NCI-H2081 (cell line): Measurements from ENCODE around the gene CERK.

Source experiments
- DNase-seq, 2 experiments: peaks; one replicate each; lab custom pipeline; 2025; lab: John Stamatoyannopoulos, UW

Gene CERK

DNA sequence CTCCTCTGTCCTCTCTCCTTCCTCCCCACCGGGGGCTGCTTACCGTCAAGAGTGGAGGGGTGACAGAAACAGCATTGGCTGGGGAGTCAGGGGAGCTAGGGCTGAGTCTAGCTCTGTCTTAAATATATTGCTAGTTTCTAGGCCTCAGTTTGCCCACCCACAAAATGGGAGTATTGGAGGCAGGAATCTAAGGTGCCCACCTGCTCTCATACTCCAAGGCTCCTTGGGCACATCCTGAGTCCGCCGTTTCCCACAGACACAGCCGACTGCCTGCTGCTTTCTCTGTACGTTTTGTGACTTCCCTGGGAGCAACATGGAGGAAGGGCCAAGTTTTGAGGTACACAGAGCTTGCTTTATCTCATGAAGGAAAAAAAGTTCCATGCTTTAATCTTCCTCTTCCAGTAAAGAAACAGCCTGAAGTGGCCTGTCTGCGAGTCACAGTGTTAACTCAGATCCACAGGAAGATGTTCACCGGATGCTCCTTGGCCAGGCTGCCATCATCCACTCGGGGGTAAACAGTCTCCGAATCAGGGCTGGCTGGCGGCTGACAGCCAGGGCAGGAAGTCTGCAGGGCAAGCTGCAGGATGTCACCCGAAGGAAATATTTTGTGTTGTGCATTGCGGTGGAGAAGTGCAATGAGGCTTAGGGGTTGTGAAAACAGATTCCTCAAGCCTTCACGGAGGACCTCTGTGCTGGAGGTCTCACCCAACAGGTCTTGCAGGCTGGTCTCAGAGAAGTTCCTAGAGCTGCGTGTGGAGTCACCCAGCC lies 11.0 kb upstream of the CERK start:
- DNase-seq: no peak

DNA sequence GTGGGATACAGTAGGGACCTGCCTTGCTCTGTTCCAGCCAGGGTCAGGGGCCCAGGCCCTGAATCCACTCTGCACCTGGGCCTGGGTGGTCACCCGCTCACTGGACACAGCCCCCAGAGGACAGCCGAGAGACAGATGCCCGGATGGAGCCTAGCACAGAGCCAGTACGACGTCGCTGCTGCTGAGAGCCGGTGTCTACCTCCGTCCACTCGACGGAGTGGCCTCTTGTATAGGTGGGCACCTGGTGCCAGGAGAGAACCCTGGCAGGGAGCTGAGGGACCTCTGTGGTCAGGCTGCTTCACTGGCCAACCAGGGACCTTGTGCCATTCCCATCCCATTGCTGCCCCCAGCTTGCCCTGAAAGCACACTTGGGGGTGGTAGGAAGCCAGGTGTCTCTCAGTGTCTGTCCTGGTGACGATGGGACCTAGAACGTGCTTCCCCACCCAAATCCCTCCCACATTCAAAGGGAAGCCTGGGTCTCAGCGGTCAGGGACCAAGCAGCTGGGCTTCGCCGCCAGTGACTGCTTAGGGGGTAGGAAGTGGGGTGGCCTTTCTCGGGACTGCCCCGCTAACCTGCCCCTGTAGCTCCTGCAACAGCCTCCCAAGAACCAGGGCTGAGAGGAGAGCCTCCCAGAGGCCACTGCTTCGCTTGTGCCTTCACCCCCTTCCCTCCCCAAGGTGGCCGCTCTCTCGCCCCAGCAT lies 10.3 kb upstream of the CERK start:
- no peak for DNase-seq

DNA sequence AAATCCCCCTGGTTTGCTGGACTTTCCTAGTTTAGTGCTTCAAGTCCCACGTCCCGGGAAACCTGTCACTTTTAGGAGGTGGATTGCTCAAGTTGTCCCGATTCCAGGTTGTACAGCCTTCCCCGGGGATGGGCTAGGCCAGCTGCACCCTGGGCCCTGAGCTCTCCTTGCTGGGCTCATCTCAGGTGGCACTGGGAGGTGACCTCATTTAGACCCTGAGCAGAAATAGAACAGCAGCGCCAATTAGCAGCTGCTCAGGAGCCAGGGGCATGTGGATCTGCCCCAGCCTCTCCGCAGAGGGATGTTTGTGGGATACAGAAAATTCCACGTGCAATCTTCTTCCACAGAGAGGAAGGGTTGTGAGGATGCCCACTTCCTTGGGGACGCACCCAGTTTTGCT lies 9.6 kb upstream of the CERK start:
- DNase-seq: no peak

DNA sequence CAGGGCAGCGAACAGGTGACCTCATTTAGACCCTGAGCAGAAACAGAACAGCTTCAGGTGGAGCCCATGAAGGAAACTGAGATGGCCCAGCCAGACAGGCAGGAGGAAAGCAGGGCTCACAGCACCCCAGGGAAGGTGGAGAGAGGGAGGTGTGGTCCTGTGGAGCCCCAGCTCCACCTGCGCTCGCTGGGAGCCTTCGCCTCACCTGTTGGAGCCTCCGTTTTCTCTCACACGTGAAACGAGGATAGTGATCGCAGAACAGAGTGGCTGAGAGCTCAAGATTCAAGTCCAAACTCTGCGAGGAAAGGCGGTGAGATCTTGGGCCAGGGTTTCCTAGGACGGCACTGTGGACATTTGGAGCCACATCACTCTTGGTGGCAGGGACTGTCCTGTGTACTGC lies 8.6 kb upstream of the CERK start:
- DNase-seq: no peak

DNA sequence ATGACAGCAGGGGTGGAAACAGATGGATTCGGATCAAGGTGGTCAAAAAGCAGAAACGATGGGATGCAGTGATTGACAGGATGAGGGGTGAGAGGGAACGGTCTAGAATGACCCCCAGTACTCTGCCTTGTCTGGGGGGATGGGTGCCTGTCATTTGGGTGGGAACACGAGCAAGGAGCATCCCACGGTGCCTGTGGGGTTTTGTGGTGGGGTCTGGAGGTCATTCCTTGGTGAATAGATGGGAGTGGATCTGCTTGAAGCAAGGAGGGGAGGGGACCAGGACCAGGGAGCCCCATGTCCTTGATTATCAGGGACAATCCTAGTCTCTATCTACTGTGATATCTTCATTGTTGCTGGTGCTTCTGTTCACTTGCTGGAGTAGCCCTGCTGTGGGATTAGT lies 8.1 kb upstream of the CERK start:
- no peak for DNase-seq

DNA sequence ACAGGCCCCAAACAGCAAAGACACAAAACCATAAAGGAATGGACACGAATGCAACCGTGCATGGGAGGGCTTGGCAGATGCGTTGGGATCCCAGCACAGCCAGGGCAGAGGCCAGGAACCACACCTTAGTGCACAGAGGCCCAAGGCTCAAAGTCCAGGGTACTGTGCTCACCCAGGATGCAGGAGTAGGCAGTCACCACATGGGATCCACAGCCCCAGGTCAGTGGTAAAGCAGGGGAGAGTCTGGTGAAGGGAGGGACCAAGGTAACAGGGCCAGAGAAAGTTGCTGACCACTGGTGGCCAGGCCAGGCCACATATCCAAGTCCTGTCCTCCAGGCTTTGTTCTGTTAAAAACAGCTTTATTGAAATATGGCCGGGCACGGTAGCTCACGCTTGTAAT lies 6.5 kb upstream of the CERK start:
- no peak for DNase-seq

DNA sequence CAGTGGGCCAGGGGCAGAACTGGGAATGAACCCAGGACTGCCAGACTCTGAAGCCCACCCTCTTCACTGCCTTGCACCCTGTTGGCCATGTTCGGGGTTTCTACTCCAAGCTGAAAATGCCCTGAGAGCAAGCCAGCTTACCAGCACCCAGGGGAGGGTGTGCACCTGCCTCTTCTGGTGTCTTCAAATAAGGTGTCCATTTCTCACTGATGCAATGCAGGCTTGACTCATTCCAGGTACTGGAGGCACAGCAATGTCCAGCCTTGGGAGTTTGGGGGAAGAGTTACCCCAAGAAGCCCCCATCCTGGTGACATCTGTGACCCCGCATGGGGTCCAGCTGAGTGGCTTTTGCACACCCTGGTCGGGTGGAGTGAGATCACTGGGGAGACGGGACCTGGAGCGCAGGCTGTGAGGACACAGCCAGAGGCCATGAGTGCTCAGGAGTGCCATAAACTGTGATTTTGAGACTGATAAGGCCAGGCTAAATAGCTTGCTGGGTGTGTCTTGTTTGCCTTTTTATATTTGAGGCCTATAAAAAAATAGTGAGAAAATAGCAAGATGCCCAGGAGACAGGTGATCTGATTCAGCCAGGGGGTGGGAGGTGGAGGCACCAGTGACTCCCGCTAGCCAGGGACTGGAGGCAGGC lies 4.6 kb upstream of the CERK start:
- no peak for DNase-seq

DNA sequence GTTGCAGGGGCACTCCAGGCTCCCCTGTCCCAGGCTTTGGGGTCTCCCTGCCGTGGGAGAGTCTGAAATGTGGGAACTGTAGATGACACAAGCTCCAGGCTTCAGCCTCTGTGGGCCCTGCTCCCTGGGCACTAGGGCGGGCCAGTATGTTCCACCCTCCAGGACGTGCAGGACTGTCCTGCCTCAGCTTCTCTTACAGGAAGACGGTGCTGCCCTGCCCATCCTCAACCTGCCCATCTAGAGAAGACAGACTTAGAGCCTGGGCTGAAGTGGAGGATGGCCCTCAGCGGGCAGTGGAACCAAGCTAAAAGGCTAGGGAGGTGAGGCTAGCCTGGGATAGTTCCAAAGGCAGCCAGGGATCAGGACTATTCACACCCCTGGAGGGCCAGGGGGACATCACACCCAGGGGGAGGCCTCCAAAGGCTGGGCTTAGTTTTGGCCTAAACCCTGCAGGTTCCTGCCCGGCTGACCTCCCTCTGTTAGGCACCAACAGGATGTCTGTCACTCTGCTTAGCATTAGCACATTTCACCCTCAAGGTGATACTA lies 4.0 kb upstream of the CERK start:
- no peak for DNase-seq

DNA sequence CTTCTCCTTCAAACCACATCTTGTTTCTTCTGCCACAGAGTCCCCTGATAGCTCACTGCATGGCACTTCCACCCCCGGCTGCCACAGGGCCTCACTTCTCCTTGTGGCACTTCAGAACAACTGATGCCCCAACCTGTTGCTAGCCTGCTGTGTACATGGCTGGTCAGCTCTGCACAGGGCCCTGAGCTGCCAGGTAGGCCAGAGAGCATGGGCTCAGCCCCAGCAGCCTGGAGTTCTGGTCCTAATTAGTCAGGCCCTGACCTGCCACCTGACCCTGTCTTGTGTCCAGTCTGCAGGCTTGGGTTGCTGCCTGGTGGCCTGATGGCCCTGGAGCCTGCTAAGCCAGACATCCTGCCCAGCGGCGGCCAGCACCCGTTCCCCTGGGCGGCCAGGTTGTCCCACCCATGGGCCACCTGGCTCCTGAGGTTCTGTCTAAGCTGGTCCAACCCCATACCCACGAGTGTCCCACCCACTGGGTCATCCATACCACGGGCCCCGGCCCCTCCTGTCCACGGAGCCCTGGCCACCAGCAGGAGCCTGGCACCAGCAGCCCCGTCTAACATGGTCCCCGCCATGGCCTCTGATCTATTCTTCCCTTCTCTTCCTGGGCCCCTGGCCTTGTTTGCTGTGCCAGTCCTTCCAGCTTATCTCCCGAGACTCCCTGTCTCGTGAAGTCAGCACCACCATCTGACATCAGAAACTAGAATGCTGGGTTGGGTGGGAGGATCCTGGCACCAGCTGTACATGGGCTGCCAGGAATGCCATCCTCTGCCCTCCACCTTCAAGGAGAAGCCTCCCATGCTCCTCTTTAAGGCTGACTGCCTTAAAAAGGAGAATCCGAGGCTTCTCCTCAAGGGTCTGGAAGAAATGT lies 3.1 kb upstream of the CERK start:
- no peak for DNase-seq

DNA sequence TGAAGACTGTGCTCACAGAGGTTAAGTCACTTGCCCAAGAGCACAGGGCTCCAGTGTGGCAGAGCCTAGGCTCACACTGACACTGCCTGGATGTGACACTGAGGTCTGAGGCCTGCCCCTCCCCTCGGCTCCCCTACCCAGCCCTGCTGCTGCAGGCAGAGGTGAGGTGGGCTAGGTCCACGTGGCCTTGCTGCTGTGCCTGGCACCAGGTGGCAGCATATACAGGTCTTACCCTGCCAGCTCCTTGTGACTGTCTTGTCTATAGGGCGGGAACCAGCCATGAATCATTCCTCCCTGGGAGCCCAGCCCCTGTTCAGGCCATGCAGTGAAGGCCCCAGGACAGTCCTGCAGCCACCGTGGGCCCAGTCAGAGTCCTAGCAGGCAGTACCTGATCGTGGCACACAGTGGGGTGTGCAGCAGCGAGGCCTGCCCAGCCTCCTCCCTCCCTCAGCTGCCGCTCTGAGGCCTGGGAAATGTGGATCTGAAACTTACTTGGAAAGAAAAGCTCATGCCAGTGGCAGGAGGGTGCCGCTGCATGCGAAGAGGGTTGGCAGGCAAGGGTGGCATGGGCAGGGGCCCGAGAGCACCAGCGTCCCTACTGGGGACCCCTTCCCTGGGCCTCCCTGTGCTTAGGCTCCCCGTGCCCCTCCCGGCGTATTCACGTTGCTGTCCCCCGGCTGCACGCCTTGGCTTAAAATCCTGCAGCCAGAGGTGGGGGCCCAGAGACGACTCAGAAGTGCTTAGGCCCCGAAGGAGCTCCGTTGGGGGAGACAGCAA lies 1.2 kb upstream of the CERK start:
- peak; percentile 53 to 55 for DNase-seq

DNA sequence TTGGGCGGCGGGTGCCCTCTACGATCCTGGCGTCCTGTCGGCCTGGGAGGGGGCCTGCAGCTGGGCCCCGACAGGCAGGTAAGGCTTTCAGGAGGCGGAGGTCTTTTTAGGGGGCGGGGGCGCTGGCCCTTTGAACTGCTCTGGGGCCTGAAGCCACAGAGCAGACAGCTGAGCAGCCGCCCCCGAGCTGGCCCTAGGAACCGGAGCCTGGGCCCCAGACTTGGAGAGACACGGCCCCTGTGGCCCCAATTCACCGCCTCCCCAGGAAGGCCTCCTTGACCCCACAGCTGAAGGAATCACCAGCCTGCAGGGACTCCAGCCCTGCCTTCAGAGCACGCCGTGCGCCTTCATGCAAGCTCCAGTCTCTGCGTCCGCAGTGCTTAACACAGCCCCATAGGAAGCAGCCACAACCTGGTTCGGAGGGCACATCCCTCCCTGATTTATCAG lies 618 bp upstream of the CERK start:
- no peak for DNase-seq

DNA sequence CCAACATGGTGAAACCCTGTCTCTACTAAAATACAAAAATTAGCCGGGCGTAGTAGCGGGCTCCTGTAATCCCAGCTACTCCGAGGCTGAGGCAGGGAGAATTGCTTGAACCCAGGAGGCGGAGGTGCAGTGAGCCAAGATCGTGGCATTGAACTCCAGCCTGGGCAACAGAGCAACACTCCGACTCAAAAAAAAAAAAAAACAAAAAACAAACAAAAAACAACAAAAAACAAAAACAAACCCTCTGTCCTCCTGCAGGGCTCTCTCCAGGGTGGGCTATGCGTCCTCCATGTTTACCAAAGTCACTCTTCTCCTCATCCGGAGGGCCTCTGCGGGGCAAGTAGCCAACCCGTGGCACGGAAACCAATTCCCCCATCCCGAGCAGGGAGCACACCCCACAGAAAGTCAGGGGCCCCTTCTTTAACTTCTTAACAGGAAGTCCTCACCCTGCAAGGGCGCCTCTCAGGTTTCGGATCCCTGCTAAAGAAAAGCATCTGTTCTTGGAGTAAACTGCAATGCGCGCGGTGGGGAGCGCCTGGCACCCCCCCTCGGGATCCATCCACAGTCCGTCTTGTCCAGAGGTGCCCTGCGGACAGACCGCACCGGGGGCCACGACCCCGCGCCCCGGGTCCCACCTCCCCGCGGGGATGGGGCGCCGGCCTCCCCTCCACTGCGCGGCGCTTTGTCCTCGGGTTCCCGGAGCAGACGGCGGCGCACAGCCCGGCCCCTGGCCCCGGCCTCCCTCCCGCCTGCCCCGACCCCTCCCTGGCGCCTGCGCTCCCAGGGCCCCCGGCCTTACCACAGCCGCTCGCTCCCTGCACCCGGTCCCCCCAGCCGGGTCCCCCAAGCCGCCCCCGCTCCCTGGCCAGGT lies 712 bp downstream of the CERK start:
- DNase-seq: peak in 1 of 2 experiments; percentile 28

DNA sequence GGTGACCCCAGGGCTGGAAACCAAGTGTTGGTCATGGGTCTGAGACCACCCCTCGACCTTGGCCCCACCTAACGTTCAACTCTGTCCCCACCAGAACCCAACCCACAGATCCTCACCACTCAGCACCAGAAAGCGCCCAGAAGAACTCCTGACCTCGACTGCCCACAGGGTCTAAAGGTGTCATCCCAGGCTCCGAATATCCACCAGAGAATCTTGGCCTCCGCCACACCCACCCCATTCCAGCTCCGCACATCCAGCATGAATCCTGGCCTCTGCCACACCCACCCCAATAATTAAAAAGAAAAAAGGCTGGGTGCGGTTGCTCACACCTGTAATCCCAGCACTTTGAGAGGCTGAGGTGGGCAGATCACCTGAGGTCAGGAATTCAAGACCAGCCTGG lies 1.3 kb downstream of the CERK start:
- DNase-seq: no peak

DNA sequence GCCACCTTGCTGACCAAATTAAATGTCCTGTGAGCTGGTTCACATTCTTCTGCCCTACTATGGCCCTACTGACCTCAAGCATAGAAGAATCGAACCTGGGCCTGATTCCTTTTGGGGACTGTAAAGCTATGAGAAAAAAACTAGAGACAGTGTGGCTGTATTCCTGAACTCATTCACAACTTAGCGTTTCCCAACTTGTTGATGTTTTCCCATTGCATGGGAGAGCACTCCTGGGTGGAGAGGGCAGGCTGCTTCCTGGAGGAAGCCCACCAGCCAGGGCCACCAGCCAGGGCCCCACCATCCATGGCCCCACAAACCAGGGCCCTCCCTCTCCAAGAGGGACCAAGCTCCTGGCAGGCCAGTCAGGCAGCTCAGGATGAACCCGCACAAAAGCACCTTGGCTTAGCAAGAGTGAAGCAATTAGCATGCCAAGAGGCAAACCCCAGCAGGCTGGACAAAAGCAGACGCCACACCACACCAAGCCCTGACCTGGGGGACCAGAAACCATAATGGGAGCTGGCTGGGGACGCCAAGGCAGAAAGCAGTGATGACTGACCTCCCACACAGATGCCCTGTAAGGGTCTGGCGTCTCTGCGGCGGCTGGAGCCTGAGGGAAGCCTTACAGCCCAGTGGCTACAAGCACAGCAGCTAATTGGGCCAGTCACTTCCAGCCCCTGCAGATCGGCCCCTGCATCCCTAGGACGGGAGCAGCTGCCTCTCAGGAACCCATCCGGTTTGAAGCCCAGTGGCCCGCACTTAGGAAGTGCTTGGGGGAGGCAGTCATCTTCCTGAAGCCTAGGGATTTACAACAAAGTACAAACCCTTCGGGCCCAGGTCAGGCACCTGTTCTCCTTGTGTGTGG lies 2.1 kb downstream of the CERK start:
- DNase-seq: no peak

DNA sequence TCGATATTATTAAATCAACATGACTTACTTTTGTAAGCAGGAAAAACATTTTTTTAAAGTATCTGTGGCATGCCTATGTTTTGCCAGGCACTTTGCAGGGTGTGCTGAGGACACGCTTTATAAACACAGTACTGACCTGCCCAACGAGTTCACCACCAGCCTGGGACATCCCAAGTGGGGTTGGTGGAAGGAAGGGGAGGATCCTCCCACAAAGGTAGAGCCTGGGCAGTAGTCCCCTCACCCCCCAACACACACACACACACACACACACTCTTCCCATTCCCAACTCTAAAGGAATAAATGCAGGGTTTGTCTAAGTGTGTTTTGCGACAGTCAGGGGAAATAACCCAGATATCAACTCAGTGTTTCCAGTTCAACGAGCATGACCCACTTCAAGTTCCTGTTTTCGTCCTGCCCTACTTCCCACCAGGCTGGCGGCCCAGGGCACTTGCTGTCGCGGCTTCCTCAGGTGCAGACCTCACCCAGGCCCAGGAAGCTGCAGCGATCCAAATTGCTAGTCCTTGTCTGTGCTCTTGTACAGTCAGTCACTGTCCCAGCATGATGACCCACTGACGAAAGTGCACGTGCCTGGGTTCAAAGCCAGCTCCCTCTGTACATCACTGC lies 3.1 kb downstream of the CERK start:
- peak in 1 of 2 experiments; percentile 40 for DNase-seq

DNA sequence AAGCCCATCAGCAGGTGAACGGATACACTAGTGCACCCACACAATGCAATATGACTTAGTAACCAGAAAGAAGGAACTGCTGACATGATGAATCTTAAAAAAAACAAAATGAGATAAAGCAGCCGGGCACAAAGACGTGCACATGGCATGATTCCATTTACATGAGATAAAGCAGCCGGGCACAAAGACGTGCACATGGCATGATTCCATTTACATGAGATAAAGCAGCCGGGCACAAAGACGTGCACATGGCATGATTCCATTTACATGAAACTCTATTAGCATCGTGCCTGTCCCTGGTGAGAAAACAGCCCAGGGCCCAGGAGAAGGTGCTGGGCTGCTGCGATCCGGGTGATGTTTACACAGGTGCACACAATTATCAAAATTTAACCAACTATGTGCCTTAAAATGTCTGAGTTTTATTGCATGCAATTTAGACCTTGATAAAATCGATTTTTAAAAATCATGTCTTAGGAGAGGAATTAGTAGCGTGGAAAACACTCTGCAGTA lies 3.8 kb downstream of the CERK start:
- peak; percentile 51 to 85 for DNase-seq

DNA sequence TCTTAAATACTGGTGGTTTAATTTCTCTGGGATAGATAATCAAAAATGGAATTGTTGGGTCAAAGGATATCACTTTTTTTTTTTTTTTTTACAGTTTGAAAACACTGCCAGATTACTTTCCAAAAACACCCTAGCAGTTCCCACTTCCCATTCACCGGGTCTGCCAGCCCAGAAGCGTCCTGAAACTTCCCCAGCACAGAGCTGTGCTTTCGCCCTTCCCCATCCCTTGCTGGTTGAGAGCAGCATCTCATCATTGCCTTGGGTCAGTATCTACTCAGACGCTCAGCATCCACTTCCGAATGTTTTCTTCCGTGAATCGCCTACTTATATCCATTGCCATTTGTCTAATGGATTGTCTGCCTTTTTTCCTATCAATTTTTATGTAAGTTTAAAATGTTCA lies 5.5 kb downstream of the CERK start:
- no peak for DNase-seq

DNA sequence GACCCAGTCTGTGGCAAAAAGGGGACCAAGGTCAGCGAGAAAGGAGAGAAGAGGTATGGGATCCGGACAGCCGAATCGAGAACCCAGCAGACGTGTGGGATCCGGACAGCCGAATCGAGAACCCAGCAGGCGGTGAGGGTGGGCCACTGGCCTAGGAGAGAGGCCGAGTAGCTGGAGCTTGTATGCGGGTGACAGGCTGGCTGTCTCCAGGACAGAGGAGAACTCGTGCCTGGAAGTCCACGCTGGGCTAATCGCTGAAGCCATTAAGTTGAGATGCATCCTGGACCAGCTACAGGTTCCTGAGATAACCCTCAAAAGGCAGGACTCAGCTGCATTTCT lies 6.0 kb downstream of the CERK start:
- DNase-seq: no peak
